GM19397 (cell line): ENCODE measurements around the gene CTTNBP2NL.
"Not testable (repeated sequence)": the region's sequence is repeated elsewhere in the genome, so short reads cannot be mapped to it uniquely, and the experiment has no call there.

Source experiments
- ATAC-seq: cut with Tn5 transposase; IDR thresholded peaks from one replicate; pipeline ENCODE4 v1.9.1; 2021; ENCODE audit warnings: mild to moderate bottlenecking, moderate library complexity; ENCODE audit not compliant: unreplicated experiment

CTTNBP2NL gene

GRCh38 chr1:112423207-112423606, 27.2 kb downstream of the CTTNBP2NL start:
- no peak for ATAC-seq

GRCh38 chr1:112423666-112424065, 27.7 kb downstream of the CTTNBP2NL start:
- not testable (repeated sequence) for ATAC-seq

GRCh38 chr1:112429749-112430148, 33.7 kb downstream of the CTTNBP2NL start:
- no peak for ATAC-seq

GRCh38 chr1:112431038-112431437, 35.0 kb downstream of the CTTNBP2NL start:
- ATAC-seq: no peak

- no peak for ATAC-seq
Measured at GRCh38 chr1:112435448-112435847, 39.4 kb downstream of the CTTNBP2NL start.

GRCh38 chr1:112436384-112437156, 40.6 kb downstream of the CTTNBP2NL start:
- no peak for ATAC-seq

- ATAC-seq: not testable (repeated sequence)
Measured at GRCh38 chr1:112438156-112438555, 42.1 kb downstream of the CTTNBP2NL start.

- ATAC-seq: no peak
Measured at GRCh38 chr1:112439592-112439991, 43.6 kb downstream of the CTTNBP2NL start.

GRCh38 chr1:112440574-112440973, 44.6 kb downstream of the CTTNBP2NL start:
- no peak for ATAC-seq

- no peak for ATAC-seq
Measured at GRCh38 chr1:112444269-112444668, 48.3 kb downstream of the CTTNBP2NL start.

GRCh38 chr1:112445596-112445995, 49.6 kb downstream of the CTTNBP2NL start:
- no peak for ATAC-seq

GRCh38 chr1:112446411-112446810, 50.4 kb downstream of the CTTNBP2NL start:
- no peak for ATAC-seq

- no peak for ATAC-seq
Measured at GRCh38 chr1:112448904-112449629, 53.1 kb downstream of the CTTNBP2NL start.

- no peak for ATAC-seq
Measured at GRCh38 chr1:112449630-112449983, 53.6 kb downstream of the CTTNBP2NL start.

- ATAC-seq: no peak
Measured at GRCh38 chr1:112450773-112451172, 54.8 kb downstream of the CTTNBP2NL start.

- not testable (repeated sequence) for ATAC-seq
Measured at GRCh38 chr1:112451301-112451700, 55.3 kb downstream of the CTTNBP2NL start.

GRCh38 chr1:112453876-112454275, 57.9 kb downstream of the CTTNBP2NL start:
- no peak for ATAC-seq

GRCh38 chr1:112454316-112454715, 58.3 kb downstream of the CTTNBP2NL start:
- ATAC-seq: no peak

- no peak for ATAC-seq
Measured at GRCh38 chr1:112457241-112457640, 61.2 kb downstream of the CTTNBP2NL start.

- no peak for ATAC-seq
Measured at GRCh38 chr1:112457955-112458354, 61.9 kb downstream of the CTTNBP2NL start.

GRCh38 chr1:112458756-112459155, 62.7 kb downstream of the CTTNBP2NL start:
- no peak for ATAC-seq

- no peak for ATAC-seq
Measured at GRCh38 chr1:112460615-112461014, 64.6 kb downstream of the CTTNBP2NL start.
